Osteoblast (primary cell): ENCODE measurements around the gene HCFC1. TPM values are rescaled to one million over a fixed set of nuclear protein-coding genes. Genes with fewer than 3 reads are reported as not detected.
A peak's percentile ranks its signal among the peaks of the same experiment; 100 is the strongest.

Experiments used
- DNase-seq: peaks from one replicate; pipeline ENCODE4 v3.0.0; 2011; ENCODE audit warnings: low spot score, mixed read lengths; ENCODE audit not compliant: insufficient read length; ENCODE audit errors: missing footprints
- H2AFZ ChIP-seq: 2 replicates; pipeline ENCODE4 v1.6.0; 2011; ENCODE audit warnings: mild to moderate bottlenecking, low read length
- H3K27ac ChIP-seq: 2 replicates; pipeline ENCODE4 v1.5.1; 2011; ENCODE audit warnings: mild to moderate bottlenecking, low read depth, low read length, moderate library complexity
- H3K27me3 ChIP-seq: 2 replicates; pipeline ENCODE4 v1.6.0; 2012; ENCODE audit warnings: mild to moderate bottlenecking, control low read depth, inconsistent platforms, low read length, moderate library complexity; ENCODE audit not compliant: insufficient read depth
- H3K36me3 ChIP-seq: 2 replicates; pipeline ENCODE4 v1.5.1; 2011; ENCODE audit warnings: mild to moderate bottlenecking, low read length, control low read depth, moderate library complexity; ENCODE audit not compliant: insufficient read depth
- H3K4me1 ChIP-seq: 2 replicates; pipeline ENCODE4 v1.5.1; 2011; ENCODE audit warnings: mild to moderate bottlenecking, low read length, control low read depth, moderate library complexity; ENCODE audit not compliant: insufficient read depth
- H3K4me2 ChIP-seq: 2 replicates; pipeline ENCODE4 v1.6.0; 2011; ENCODE audit warnings: mild to moderate bottlenecking, low read length; ENCODE audit not compliant: insufficient read depth
- H3K4me3 ChIP-seq: fragments of 200-600 bp; sonication (generic); 3 replicates; pipeline ENCODE4 v1.5.1; 2012; ENCODE audit warnings: mild to moderate bottlenecking, low read length, inconsistent platforms; ENCODE audit not compliant: insufficient read depth
- H3K79me2 ChIP-seq: 2 replicates; pipeline ENCODE4 v1.6.0; 2012; ENCODE audit warnings: mild to moderate bottlenecking, low read length, control low read depth, inconsistent platforms; ENCODE audit not compliant: insufficient read depth
- H3K9me3 ChIP-seq: 2 replicates; pipeline ENCODE4 v1.5.1; 2011; ENCODE audit warnings: low read depth, low read length, control low read depth
- H4K20me1 ChIP-seq: 2 replicates; pipeline ENCODE4 v1.6.0; 2012; ENCODE audit warnings: mild to moderate bottlenecking, low read length, control low read depth; ENCODE audit not compliant: insufficient read depth
- CTCF ChIP-seq: IDR thresholded peaks from 2 replicates; pipeline ENCODE4 v1.5.1; 2011; ENCODE audit warnings: mild to moderate bottlenecking, low read depth, low read length, moderate library complexity; ENCODE audit errors: extremely low read depth
- total RNA-seq: library from RNA; depleted of rRNA; stranded (reverse); fragments of >200 nt; gene quantifications from 2 replicates; pipeline ENCODE4 v1.2.3, GENCODE V29; 2012

HCFC1 gene
- total RNA-seq, 1 donor = 24.6 TPM

- peak overlapping the region; percentile 99 for H3K27ac ChIP-seq
- peak overlapping the region; percentile 94 for H3K4me2 ChIP-seq
- no peaks in the 10 kb centered on the region for H3K9me3 ChIP-seq
- peak overlapping the region; percentile 98 for H2AFZ ChIP-seq
- H3K27me3 ChIP-seq = no peaks in the 10 kb centered on the region
- peaks cover 44% of the 10 kb centered on the region for H3K4me1 ChIP-seq
- DNase-seq = peak; percentile 99
- peaks cover 60% of the 10 kb centered on the region for H3K79me2 ChIP-seq
- peak overlapping the region; percentile 99 for H3K4me3 ChIP-seq
- H3K36me3 ChIP-seq = peaks cover 3% of the 10 kb centered on the region
- TF ChIP-seq CTCF = no peak
- H4K20me1 ChIP-seq = peaks cover 41% of the 10 kb centered on the region
Observed at GRCh38 chrX:153971124-153971449, 531 bp downstream of the HCFC1 start.

- peaks cover 61% of the 10 kb centered on the region for H3K79me2 ChIP-seq
- peak overlapping the region; percentile 94 for H3K4me2 ChIP-seq
Observed at GRCh38 chrX:153970357-153971123, 1.1 kb downstream of the HCFC1 start.

GRCh38 chrX:153969904-153970356 lies 1.7 kb downstream of the HCFC1 start:
- H3K27ac ChIP-seq = peak overlapping the region; percentile 45
- no peaks in the 10 kb centered on the region for H3K27me3 ChIP-seq
- peak overlapping the region; percentile 99 for H3K4me3 ChIP-seq
- DNase-seq = peak; percentile 94
- H2AFZ ChIP-seq = no peak overlapping the region
- peaks cover 44% of the 10 kb centered on the region for H3K4me1 ChIP-seq
- H4K20me1 ChIP-seq = peaks cover 52% of the 10 kb centered on the region
- H3K36me3 ChIP-seq = peaks cover 3% of the 10 kb centered on the region
- no peaks in the 10 kb centered on the region for H3K9me3 ChIP-seq
- peak overlapping the region; percentile 94 for H3K4me2 ChIP-seq
- H3K79me2 ChIP-seq = peaks cover 68% of the 10 kb centered on the region
- no peak for TF ChIP-seq CTCF

More at GRCh38 chrX:153970357-153971123, 1.1 kb downstream of the HCFC1 start:
- DNase-seq = peak; percentile 92
- Histone ChIP-seq H3K4me1 (peaks cover 44% of the 10 kb centered on the region), H3K27me3 (no peaks in the 10 kb centered on the region), H2AFZ (peak overlapping the region; percentile 98), H3K27ac (peak overlapping the region; percentile 99), H3K4me3 (peak overlapping the region; percentile 99), H4K20me1 (peaks cover 46% of the 10 kb centered on the region), H3K36me3 (peaks cover 3% of the 10 kb centered on the region), H3K9me3 (no peaks in the 10 kb centered on the region)
- no peak for TF ChIP-seq CTCF

- Histone ChIP-seq H3K36me3 (peaks cover 3% of the 10 kb centered on the region), H3K4me1 (peaks cover 44% of the 10 kb centered on the region), H3K4me2 (peak overlapping the region; percentile 94), H3K79me2 (peaks cover 68% of the 10 kb centered on the region), H3K9me3 (no peaks in the 10 kb centered on the region), H3K27me3 (no peaks in the 10 kb centered on the region), H4K20me1 (peaks cover 58% of the 10 kb centered on the region), H3K27ac (peak overlapping the region; percentile 45), H2AFZ (no peak overlapping the region), H3K4me3 (peak overlapping the region; percentile 99)
- TF ChIP-seq CTCF = no peak
- no peak for DNase-seq
Observed at GRCh38 chrX:153969125-153969903, 2.3 kb downstream of the HCFC1 start.
